ENCODE results near the gene MYOD1. TPM values are rescaled to one million over a fixed set of nuclear protein-coding genes. Genes with fewer than 3 reads are reported as not detected.

Gene MYOD1
- total RNA-seq, 2 donors from 2014 or later: not detected

- no peak for TF ChIP-seq POLR2A (IDR thresholded peaks at IDR 0.05)
- TF ChIP-seq CTCF (IDR thresholded peaks at IDR 0.05): no peak
- intact Hi-C loops (cut with DNase I): no loop called here
- Histone ChIP-seq H3K27ac (no peak overlapping the region), H3K36me3 (replicated peaks in 1 of 2; ENCODE audit: insufficient read depth in 1 of 2, low read depth in 2 of 2) (no peaks in the 10 kb centered on the region), H3K9me3 (no peaks in the 10 kb centered on the region), H3K27me3 (no peaks in the 10 kb centered on the region), H3K4me3 (no peak overlapping the region), H3K4me1 (no peaks in the 10 kb centered on the region)
- WGBS, 2 donors: 35 to 38% methylated on average over 5 to 7 of the region's 7 CpGs
- ATAC-seq (no peak), DNase-seq (no peak)
Measured at GRCh38 chr11:17752144-17752543, 32.8 kb downstream of the MYOD1 start.

DNA sequence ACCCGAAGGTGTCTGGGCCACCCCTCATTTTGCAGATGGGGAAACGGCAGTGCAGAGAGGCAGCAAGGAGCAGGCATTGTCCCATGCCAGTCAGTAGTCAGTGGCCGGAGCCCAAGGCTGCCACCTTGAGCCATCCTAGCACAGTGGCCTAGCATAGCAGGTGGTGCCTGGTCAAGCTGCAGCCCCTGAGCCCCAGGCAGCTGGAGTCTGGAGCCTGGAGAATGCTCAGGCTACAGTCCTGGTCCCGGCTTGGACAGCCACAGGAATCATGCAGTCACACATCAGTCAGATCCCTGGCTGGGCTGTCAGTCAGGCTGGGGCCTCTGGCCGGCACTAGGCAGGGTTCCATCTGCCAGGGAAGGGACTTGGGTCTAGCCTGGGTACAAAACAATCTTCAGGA lies 33.8 kb downstream of the MYOD1 start:
- 80% methylated on average over 2 to 5 of the region's 5 CpGs for WGBS, 2 donors
- no peaks in the 10 kb centered on the region for H3K9me3 ChIP-seq
- no peaks in the 10 kb centered on the region for H3K36me3 ChIP-seq (replicated peaks in 1 of 2; ENCODE audit: insufficient read depth in 1 of 2, low read depth in 2 of 2)
- DNase-seq (no peak), ATAC-seq (no peak)
- H3K4me3 ChIP-seq: no peak overlapping the region
- H3K27me3 ChIP-seq: no peaks in the 10 kb centered on the region
- intact Hi-C loops (cut with DNase I): no loop called here
- H3K27ac ChIP-seq: no peak overlapping the region
- TF ChIP-seq POLR2A (IDR thresholded peaks at IDR 0.05) (no peak), CTCF (IDR thresholded peaks at IDR 0.05) (no peak)
- no peaks in the 10 kb centered on the region for H3K4me1 ChIP-seq

DNA sequence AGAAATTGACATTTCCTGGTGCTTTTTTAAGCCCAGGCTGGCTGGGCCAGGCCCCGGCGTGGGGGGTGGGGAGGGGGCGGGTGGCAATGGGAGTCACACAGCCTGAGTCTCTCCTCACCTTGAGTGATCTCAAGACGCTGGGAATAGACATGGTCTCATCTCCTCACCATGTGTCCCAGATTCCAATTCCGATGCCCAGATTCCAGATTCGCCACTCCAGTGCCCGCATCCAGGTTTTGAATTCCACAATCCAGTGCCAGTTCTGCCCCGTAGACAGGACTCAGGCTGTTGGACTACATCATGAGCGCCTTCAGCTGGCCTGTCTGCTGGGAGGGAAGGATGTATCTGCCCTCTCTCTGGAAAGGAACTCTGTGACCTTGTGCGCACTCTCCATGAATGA lies 34.3 kb downstream of the MYOD1 start:
- Histone ChIP-seq H3K4me3 (no peak overlapping the region), H3K9me3 (no peaks in the 10 kb centered on the region), H3K27ac (no peak overlapping the region), H3K27me3 (no peaks in the 10 kb centered on the region), H3K4me1 (no peaks in the 10 kb centered on the region), H3K36me3 (replicated peaks in 1 of 2; ENCODE audit: insufficient read depth in 1 of 2, low read depth in 2 of 2) (no peaks in the 10 kb centered on the region)
- 86 to 89% methylated on average over 8 to 10 of the region's 10 CpGs for WGBS, 2 donors
- intact Hi-C loops (cut with DNase I): no loop called here
- DNase-seq (no peak), ATAC-seq (no peak)
- TF ChIP-seq CTCF (IDR thresholded peaks at IDR 0.05): no peak
- TF ChIP-seq POLR2A (IDR thresholded peaks at IDR 0.05): no peak

GRCh38 chr11:17755891-17756290 lies 36.5 kb downstream of the MYOD1 start:
- no peaks in the 10 kb centered on the region for H3K27me3 ChIP-seq
- intact Hi-C loops (cut with DNase I): no loop called here
- WGBS, 2 donors: 67 to 89% methylated on average over 3 of the region's 3 CpGs
- no peak for ATAC-seq
- H3K9me3 ChIP-seq: no peaks in the 10 kb centered on the region
- no peak overlapping the region for H3K27ac ChIP-seq
- no peak for TF ChIP-seq POLR2A (IDR thresholded peaks at IDR 0.05)
- TF ChIP-seq CTCF (IDR thresholded peaks at IDR 0.05): no peak
- no peaks in the 10 kb centered on the region for H3K36me3 ChIP-seq (replicated peaks in 1 of 2; ENCODE audit: insufficient read depth in 1 of 2, low read depth in 2 of 2)
- no peak for DNase-seq
- no peak overlapping the region for H3K4me3 ChIP-seq
- no peaks in the 10 kb centered on the region for H3K4me1 ChIP-seq
